PC-3 (cell line): ENCODE results near the gene TNNT2. TPM values are rescaled to one million over a fixed set of nuclear protein-coding genes. Genes with fewer than 3 reads are reported as not detected.

Experiments used
- ATAC-seq: fragments of 200-7000 bp; cut with Tn5 transposase; 2 replicates; pipeline ENCODE4 v1.9.1; 2020; ENCODE audit warnings: mild to moderate bottlenecking, moderate library complexity
- BruUV-seq: library from RNA; stranded (reverse); fragments of 400-500 nt; replicated peaks from 2 replicates; lab custom pipeline; 2021; lab: Mats Ljungman, UMichigan
- CTCF ChIA-PET: fragments of 300-600 bp; sonication (Branson Sonifier 250); formaldehyde crosslinking; loops from one replicate; lab custom pipeline; 2022; ENCODE audit warnings: antibody characterized with exemption; lab: Charles Lee
- POLR2A ChIA-PET: fragments of 300-600 bp; sonication (Branson Sonifier 250); formaldehyde crosslinking; loops from one replicate; lab custom pipeline; 2022; ENCODE audit warnings: antibody characterized with exemption; ENCODE audit not compliant: unreplicated experiment; lab: Charles Lee
- DNase-seq: peaks from one replicate; pipeline ENCODE4 v3.0.0-alpha.2; 2015
- H2AFZ ChIP-seq: fragments of 300-600 bp; sonication (generic); 2 replicates; pipeline ENCODE4 v1.6.0; 2016; ENCODE audit warnings: antibody characterized with exemption, low read length
- H3F3A ChIP-seq: fragments of 300-600 bp; sonication (generic); one replicate; pipeline ENCODE4 v1.6.0; 2017; ENCODE audit warnings: antibody characterized with exemption, low read length, control low read depth, mild to moderate bottlenecking; ENCODE audit not compliant: unreplicated experiment
- H3K27ac ChIP-seq: fragments of 300-600 bp; sonication (generic); 2 replicates; pipeline ENCODE4 v1.5.1; 2016; ENCODE audit warnings: mild to moderate bottlenecking, low read length
- H3K27me3 ChIP-seq: fragments of 300-600 bp; sonication (generic); 2 replicates; pipeline ENCODE4 v1.6.1; 2016; ENCODE audit warnings: low read length, mixed read lengths
- H3K36me3 ChIP-seq: fragments of 300-600 bp; sonication (generic); 2 replicates; pipeline ENCODE4 v1.6.1; 2016; ENCODE audit warnings: low read depth, mixed run types, low read length, mixed read lengths
- H3K4me1 ChIP-seq: fragments of 300-600 bp; sonication (generic); 2 replicates; pipeline ENCODE4 v1.5.1; 2016; ENCODE audit warnings: low read length; ENCODE audit not compliant: insufficient read depth
- H3K4me2 ChIP-seq: fragments of 300-600 bp; sonication (generic); 2 replicates; pipeline ENCODE4 v1.6.0; 2016; ENCODE audit warnings: low read length
- H3K4me3 ChIP-seq: fragments of 300-600 bp; sonication (generic); 2 replicates; pipeline ENCODE4 v1.5.1; 2016; ENCODE audit warnings: mild to moderate bottlenecking, low read length, mixed read lengths
- H3K79me2 ChIP-seq: fragments of 300-600 bp; sonication (generic); 2 replicates; pipeline ENCODE4 v1.6.1; 2017; ENCODE audit warnings: low read length, mixed read lengths
- H3K9ac ChIP-seq: fragments of 300-600 bp; sonication (generic); 2 replicates; pipeline ENCODE4 v1.6.0; 2016; ENCODE audit warnings: mild to moderate bottlenecking, low read length
- H3K9me2 ChIP-seq: fragments of 300-600 bp; sonication (generic); replicated peaks from 2 replicates; pipeline ENCODE4 v1.6.1; 2016; ENCODE audit warnings: mixed run types, low read length, mixed read lengths
- H3K9me3 ChIP-seq: fragments of 300-600 bp; sonication (generic); 2 replicates; pipeline ENCODE4 v1.6.1; 2016; ENCODE audit warnings: low read length, mixed read lengths
- H4K20me1 ChIP-seq: fragments of 300-600 bp; sonication (generic); 2 replicates; pipeline ENCODE4 v1.6.1; 2016; ENCODE audit warnings: low read length, mixed read lengths
- EZH2 ChIP-seq: fragments of 300-600 bp; sonication (generic); IDR thresholded peaks from one replicate; pipeline ENCODE4 v1.6.1; 2017; ENCODE audit warnings: antibody characterized with exemption, mild to moderate bottlenecking, low read length; ENCODE audit not compliant: unreplicated experiment
- EZH2phosphoT487 ChIP-seq: fragments of 300-600 bp; sonication (generic); IDR thresholded peaks from 2 replicates; pipeline ENCODE4 v1.6.1; 2018; ENCODE audit warnings: mild to moderate bottlenecking, antibody characterized with exemption, low read length, borderline replicate concordance
- intact Hi-C: fragments of 100-400 bp; cut with micrococcal nuclease; formaldehyde crosslinking; loops from 2 replicates; pipeline ENCODE4 v1.9.0; 2023
- total RNA-seq: library from RNA; depleted of rRNA; stranded (reverse); fragments of >200 nt; gene quantifications from 2 replicates; pipeline ENCODE4 v1.2.3, GENCODE V29; 2014
- TF ChIP-seq, protein P1 (sequence below): fragments of 300-600 bp; sonication (generic); conservative IDR thresholded peaks from 2 replicates; pipeline ENCODE4 v1.5.1; 2017; ENCODE audit warnings: antibody characterized with exemption, low read depth, mild to moderate bottlenecking, low read length

Gene TNNT2
- total RNA-seq, 1 experiment from 2014 or later, result 1.1 TPM

DNA sequence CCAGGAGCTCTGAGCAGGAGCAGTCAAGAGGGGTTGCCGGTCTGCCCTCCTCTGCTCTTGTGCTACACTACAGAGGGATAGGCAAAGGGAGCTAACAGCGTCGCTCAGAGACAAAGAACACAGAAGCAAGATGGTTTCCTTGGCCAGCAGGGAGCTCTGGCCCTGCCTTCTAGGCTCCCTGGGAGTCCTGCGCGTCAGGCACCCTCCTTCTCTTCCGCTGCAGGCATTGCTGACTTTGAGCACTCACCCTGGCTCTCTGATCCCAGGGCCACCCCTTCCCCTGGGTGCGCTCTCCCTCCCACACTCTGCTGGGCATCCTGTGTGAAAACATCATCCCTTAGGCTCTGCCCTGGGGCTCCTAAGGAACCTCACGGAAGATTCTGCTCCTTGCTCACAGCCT lies 43.6 kb upstream of the TNNT2 start:
- no peak for DNase-seq
- ChIA-PET CTCF (interaction anchor here (0.7 to 2.0 kb wide), 2 partner anchors 14 to 221 kb away, joined by 6 to 7 read pairs; no protein-coding TSS in a partner anchor), POLR2A (interaction anchor here (0.6 kb wide), 1 partner anchor 16 kb away, joined by 11 read pairs; no protein-coding TSS in a partner anchor)
- intact Hi-C loops, result no loop called here
- no peaks in the 10 kb centered on the region for H3F3A ChIP-seq
- BruUV-seq, result no TSS peak
- no peaks in the 10 kb centered on the region for H3K9me3 ChIP-seq
- H4K20me1 ChIP-seq, result no peaks in the 10 kb centered on the region
- no peaks in the 10 kb centered on the region for H3K9me2 ChIP-seq
- no peak overlapping the region for H3K4me2 ChIP-seq
- no peaks in the 10 kb centered on the region for H3K4me1 ChIP-seq
- H3K79me2 ChIP-seq, result no peaks in the 10 kb centered on the region
- TF ChIP-seq EZH2phosphoT487, result no peak
- TF ChIP-seq, protein P1, sequence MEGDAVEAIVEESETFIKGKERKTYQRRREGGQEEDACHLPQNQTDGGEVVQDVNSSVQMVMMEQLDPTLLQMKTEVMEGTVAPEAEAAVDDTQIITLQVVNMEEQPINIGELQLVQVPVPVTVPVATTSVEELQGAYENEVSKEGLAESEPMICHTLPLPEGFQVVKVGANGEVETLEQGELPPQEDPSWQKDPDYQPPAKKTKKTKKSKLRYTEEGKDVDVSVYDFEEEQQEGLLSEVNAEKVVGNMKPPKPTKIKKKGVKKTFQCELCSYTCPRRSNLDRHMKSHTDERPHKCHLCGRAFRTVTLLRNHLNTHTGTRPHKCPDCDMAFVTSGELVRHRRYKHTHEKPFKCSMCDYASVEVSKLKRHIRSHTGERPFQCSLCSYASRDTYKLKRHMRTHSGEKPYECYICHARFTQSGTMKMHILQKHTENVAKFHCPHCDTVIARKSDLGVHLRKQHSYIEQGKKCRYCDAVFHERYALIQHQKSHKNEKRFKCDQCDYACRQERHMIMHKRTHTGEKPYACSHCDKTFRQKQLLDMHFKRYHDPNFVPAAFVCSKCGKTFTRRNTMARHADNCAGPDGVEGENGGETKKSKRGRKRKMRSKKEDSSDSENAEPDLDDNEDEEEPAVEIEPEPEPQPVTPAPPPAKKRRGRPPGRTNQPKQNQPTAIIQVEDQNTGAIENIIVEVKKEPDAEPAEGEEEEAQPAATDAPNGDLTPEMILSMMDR, result no peak
- TF ChIP-seq EZH2, result no peak
- no peak overlapping the region for H3K9ac ChIP-seq
- H3K27me3 ChIP-seq, result no peaks in the 10 kb centered on the region
- no peak overlapping the region for H2AFZ ChIP-seq
- H3K36me3 ChIP-seq, result no peaks in the 10 kb centered on the region
- no peak overlapping the region for H3K4me3 ChIP-seq
- H3K27ac ChIP-seq, result no peak overlapping the region
- no peak for ATAC-seq

DNA sequence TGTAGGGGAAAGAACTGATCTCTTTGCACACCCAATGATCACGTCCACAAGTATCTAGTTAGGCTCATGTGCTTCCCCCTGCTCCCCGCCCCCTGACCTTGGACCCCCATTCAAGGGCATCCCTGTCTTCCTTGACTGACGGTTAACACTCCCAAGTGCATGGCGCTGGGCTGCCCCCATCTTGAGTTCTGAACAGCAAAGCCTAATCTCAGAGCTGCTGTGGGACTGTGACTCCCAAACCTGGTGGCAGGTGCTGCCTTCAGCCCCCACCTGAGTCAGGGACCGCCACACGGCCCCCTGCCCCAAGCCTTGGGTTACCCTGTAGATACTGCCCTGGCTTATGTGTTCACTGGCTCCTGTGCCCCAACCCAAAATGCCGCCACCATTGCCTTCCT lies 43.1 kb upstream of the TNNT2 start:
- ChIA-PET CTCF (interaction anchor here (0.7 to 2.0 kb wide), 2 partner anchors 15 to 221 kb away, joined by 6 to 7 read pairs; no protein-coding TSS in a partner anchor), POLR2A (interaction anchor here (0.6 kb wide), 1 partner anchor 16 kb away, joined by 11 read pairs; no protein-coding TSS in a partner anchor)
- BruUV-seq, result no TSS peak
- ATAC-seq (no peak), DNase-seq (no peak)
- Histone ChIP-seq H3K4me3 (no peak overlapping the region), H3K9ac (no peak overlapping the region), H3K27me3 (no peaks in the 10 kb centered on the region), H2AFZ (no peak overlapping the region), H3K4me1 (no peaks in the 10 kb centered on the region), H3F3A (no peaks in the 10 kb centered on the region), H4K20me1 (no peaks in the 10 kb centered on the region), H3K79me2 (no peaks in the 10 kb centered on the region), H3K36me3 (no peaks in the 10 kb centered on the region), H3K4me2 (no peak overlapping the region), H3K9me2 (no peaks in the 10 kb centered on the region), H3K27ac (no peak overlapping the region), H3K9me3 (no peaks in the 10 kb centered on the region)
- TF ChIP-seq, protein P1, result no peak
- no peak for TF ChIP-seq EZH2phosphoT487
- no peak for TF ChIP-seq EZH2
- intact Hi-C loops, result no loop called here

DNA sequence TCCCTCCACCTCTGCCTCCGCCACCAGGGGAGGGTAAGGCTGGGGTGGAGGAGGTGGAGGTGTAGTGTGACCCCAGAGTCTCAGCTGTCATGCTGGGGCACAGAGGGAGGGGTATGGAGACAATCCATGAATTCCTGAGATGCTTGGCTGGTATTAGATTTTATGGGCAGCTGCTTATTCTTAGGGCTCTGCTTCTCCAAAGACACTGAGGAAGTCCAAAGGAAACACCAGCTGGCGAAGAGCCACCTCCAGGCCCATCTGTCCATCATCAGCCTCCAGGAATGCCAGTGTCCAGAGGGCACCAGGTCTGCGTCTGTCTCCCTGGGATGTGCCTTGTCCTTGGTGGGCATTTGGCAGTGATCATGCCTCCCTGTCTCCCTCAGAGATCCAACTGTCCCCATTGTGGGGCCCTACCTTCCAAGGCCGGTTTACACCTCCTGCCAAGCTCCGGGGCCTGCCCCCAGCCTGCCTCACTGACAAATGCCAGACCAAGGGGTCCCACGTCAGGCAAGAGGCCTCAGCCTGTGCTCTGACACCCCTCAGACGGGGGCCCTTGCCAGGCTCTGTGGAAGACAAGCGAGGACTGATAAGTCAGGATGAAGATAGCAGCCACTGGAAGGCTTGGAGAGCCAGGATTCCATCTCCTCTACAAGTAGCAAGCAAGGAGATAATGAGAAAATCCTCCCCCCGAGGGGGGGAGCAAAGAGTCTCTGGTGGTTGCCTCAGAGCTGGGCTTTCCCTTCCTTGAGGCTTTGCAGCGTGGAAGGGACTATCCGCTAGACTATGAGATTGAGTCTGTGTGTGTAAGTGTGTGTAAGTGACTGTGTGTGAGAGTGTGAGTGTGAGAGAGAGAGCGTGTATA lies 42.5 kb upstream of the TNNT2 start:
- H3K27me3 ChIP-seq, result no peaks in the 10 kb centered on the region
- no TSS peak for BruUV-seq
- intact Hi-C loops, result no loop called here
- no peak overlapping the region for H3K4me3 ChIP-seq
- H3K9me2 ChIP-seq, result no peaks in the 10 kb centered on the region
- ATAC-seq (no peak), DNase-seq (no peak)
- no peaks in the 10 kb centered on the region for H3K4me1 ChIP-seq
- no peak overlapping the region for H3K9ac ChIP-seq
- ChIA-PET POLR2A (no interaction called here), CTCF (no interaction called here)
- no peaks in the 10 kb centered on the region for H3F3A ChIP-seq
- H3K79me2 ChIP-seq, result no peaks in the 10 kb centered on the region
- H3K36me3 ChIP-seq, result no peaks in the 10 kb centered on the region
- H4K20me1 ChIP-seq, result no peaks in the 10 kb centered on the region
- TF ChIP-seq EZH2phosphoT487 (no peak), EZH2 (no peak)
- TF ChIP-seq, protein P1, result no peak
- H3K9me3 ChIP-seq, result no peaks in the 10 kb centered on the region
- H2AFZ ChIP-seq, result no peak overlapping the region
- no peak overlapping the region for H3K4me2 ChIP-seq
- no peak overlapping the region for H3K27ac ChIP-seq
